Endothelial cell of umbilical vein (primary cell): Measurements from ENCODE around the gene CLEC2L. TPM values are rescaled to one million over a fixed set of nuclear protein-coding genes. Genes with fewer than 3 reads are reported as not detected.

Experiments
- BruUV-seq: library from RNA; stranded (reverse); fragments of 400-500 nt; replicated peaks from 2 replicates; lab custom pipeline; 2021; lab: Mats Ljungman, UMichigan
- CTCF ChIA-PET: fragments of 300-600, 350-600 bp; sonication (Branson Sonifier 250); formaldehyde crosslinking; loops from one replicate; lab custom pipeline; 2021; ENCODE audit warnings: antibody characterized with exemption, inconsistent platforms; lab: Charles Lee
- POLR2A ChIA-PET: fragments of 300-600, 350-600 bp; sonication (Branson Sonifier 250); formaldehyde crosslinking; loops from one replicate; lab custom pipeline; 2021; ENCODE audit warnings: antibody characterized with exemption, inconsistent platforms; lab: Charles Lee
- DNase-seq: peaks from one replicate; pipeline ENCODE4 v3.0.0-alpha.2; 2011; ENCODE audit warnings: low read depth, low spot score
- FAIRE-seq: peaks from 2 replicates; lab custom pipeline; 2011; peaks lifted over from hg19 to GRCh38; lab: Jason Lieb, UNC
- H2AFZ ChIP-seq: 2 replicates; pipeline ENCODE4 v1.6.0; 2012; ENCODE audit warnings: low read depth, low read length, control low read depth, inconsistent platforms
- H3K27ac ChIP-seq: 2 replicates; pipeline ENCODE4 v1.5.1; 2011; ENCODE audit warnings: low read depth, mild to moderate bottlenecking, control low read depth, low read length, moderate library complexity; ENCODE audit not compliant: insufficient read depth
- H3K27me3 ChIP-seq, 2 experiments: 2 replicates each; pipeline versions ENCODE4 v1.6.0 to v1.6.1; 2011; ENCODE audit warnings: low read length in 2 of 2, mixed read lengths in 1 of 2; ENCODE audit not compliant: control insufficient read depth in 2 of 2, insufficient read depth in 2 of 2
- H3K36me3 ChIP-seq, 2 experiments: 2 replicates in 1 of 2; 3 replicates in 1 of 2; pipeline ENCODE4 v1.5.1; 2011; ENCODE audit warnings: low read length in 2 of 2, mild to moderate bottlenecking in 1 of 2, moderate library complexity in 1 of 2; ENCODE audit not compliant: control insufficient read depth in 2 of 2, insufficient read depth in 2 of 2; ENCODE audit errors: extremely low read depth in 1 of 2
- H3K4me1 ChIP-seq: 3 replicates; pipeline ENCODE4 v1.5.1; 2011; ENCODE audit warnings: mild to moderate bottlenecking, low read length; ENCODE audit not compliant: control insufficient read depth, insufficient read depth; ENCODE audit errors: extremely low read depth
- H3K4me2 ChIP-seq: 2 replicates; pipeline ENCODE4 v1.6.1; 2011; ENCODE audit warnings: low read length, control low read depth, mixed read lengths; ENCODE audit not compliant: insufficient read depth
- H3K4me3 ChIP-seq, 3 experiments: fragments of 200-600 bp in 1 of 3; sonication (generic), shearing (Covaris generic) in 1 of 3; replicated peaks in 1 of 3; 2 replicates each; pipeline ENCODE4 v1.5.1; 2011 to 2016; ENCODE audit warnings: control low read depth in 3 of 3, low read length in 3 of 3, mild to moderate bottlenecking in 2 of 3, inconsistent platforms in 1 of 3, low read depth in 1 of 3, moderate library complexity in 1 of 3; ENCODE audit not compliant: insufficient read depth in 1 of 3
- H3K79me2 ChIP-seq: 2 replicates; pipeline ENCODE4 v1.6.0; 2012; ENCODE audit warnings: low read length, inconsistent platforms; ENCODE audit not compliant: control insufficient read depth, insufficient read depth
- H3K9ac ChIP-seq: replicated peaks from 2 replicates; pipeline ENCODE3; 2011; ENCODE audit warnings: low read length, control low read depth; ENCODE audit not compliant: insufficient read depth; ENCODE audit errors: extremely low read depth
- H3K9me1 ChIP-seq: replicated peaks from 3 replicates; pipeline ENCODE4 v1.6.0; 2011; ENCODE audit warnings: mild to moderate bottlenecking, low read length; ENCODE audit not compliant: control insufficient read depth, insufficient read depth; ENCODE audit errors: extremely low read depth
- H3K9me3 ChIP-seq: replicated peaks from 2 replicates; pipeline ENCODE4 v1.5.1; 2012; ENCODE audit warnings: low read length, inconsistent platforms; ENCODE audit not compliant: control insufficient read depth, insufficient read depth
- H4K20me1 ChIP-seq: replicated peaks from 2 replicates; pipeline ENCODE3; 2011; ENCODE audit warnings: mild to moderate bottlenecking, low read length; ENCODE audit not compliant: control insufficient read depth, insufficient read depth; ENCODE audit errors: extremely low read depth
- CTCF ChIP-seq, 2 donors: IDR thresholded peaks; 1 replicate in 1 of 2; 2 replicates in 1 of 2; pipeline ENCODE4 v1.5.1; 2011; ENCODE audit warnings: low read length in 2 of 2, mild to moderate bottlenecking in 2 of 2, moderate library complexity in 2 of 2, control low read depth in 1 of 2, inconsistent platforms in 1 of 2, low read depth in 1 of 2; ENCODE audit not compliant: insufficient read depth in 1 of 2; ENCODE audit errors: extremely low read depth in 1 of 2
- EZH2 ChIP-seq: IDR thresholded peaks from 2 replicates; pipeline ENCODE4 v1.6.1; 2012; ENCODE audit warnings: borderline replicate concordance, low read depth, mild to moderate bottlenecking, moderate library complexity, low read length, inconsistent platforms; ENCODE audit not compliant: severe bottlenecking
- FOS ChIP-seq: IDR thresholded peaks from 2 replicates; pipeline ENCODE4 v1.6.1; 2011; ENCODE audit warnings: mild to moderate bottlenecking, low read length, moderate library complexity, borderline replicate concordance; ENCODE audit not compliant: insufficient read depth
- GATA2 ChIP-seq: IDR thresholded peaks from 2 replicates; pipeline ENCODE4 v1.7.0; 2011; ENCODE audit warnings: low read depth, mild to moderate bottlenecking, moderate library complexity, mixed read lengths, low read length; ENCODE audit not compliant: insufficient read length, insufficient read depth
- JUN ChIP-seq: IDR thresholded peaks from 2 replicates; pipeline ENCODE4 v1.6.1; 2011; ENCODE audit warnings: borderline replicate concordance, low read depth; ENCODE audit not compliant: insufficient read length, insufficient read depth
- MYC ChIP-seq: IDR thresholded peaks from one replicate; pipeline ENCODE4 v1.6.1; 2011; ENCODE audit warnings: mild to moderate bottlenecking, low read depth, low read length
- POLR2A ChIP-seq: IDR thresholded peaks from 2 replicates; pipeline ENCODE4 v1.6.1; 2012; ENCODE audit warnings: low read depth, mild to moderate bottlenecking, control low read depth, low read length
- POLR2AphosphoS5 ChIP-seq: IDR thresholded peaks from 2 replicates; pipeline ENCODE4 v1.6.1; 2012; ENCODE audit warnings: low read depth, mild to moderate bottlenecking, control low read depth, low read length, moderate library complexity; ENCODE audit not compliant: insufficient read depth
- dilution Hi-C: fragments of 300-500 bp; cut with MboI; formaldehyde crosslinking; loops from one replicate; pipeline ENCODE4 v1.15.0; 2019; ENCODE audit warnings: low sequenced_read_pairs; ENCODE audit not compliant: extremely low pct_ligation_motif_present
- intact Hi-C: fragments of 100-400 bp; cut with micrococcal nuclease; formaldehyde crosslinking; loops from one replicate; pipeline ENCODE4 v1.10.0; 2022
- polyA plus RNA-seq, 4 experiments: library from polyadenylated mRNA; depleted of rRNA in 3 of 4; stranded (reverse) in 3 of 4; unstranded in 1 of 4; fragments of >200 nt; gene quantifications; 2 replicates each; pipeline versions ENCODE4 v1.2.1 to v1.2.3, GENCODE V29; 2011 to 2012; ENCODE audit warnings: missing spikeins in 1 of 4
- total RNA-seq: library from RNA; stranded (reverse); gene quantifications from 2 replicates; pipeline ENCODE4 v1.2.3, GENCODE V29; 2021
- TF ChIP-seq, protein P1 (sequence below): IDR thresholded peaks from 2 replicates; pipeline ENCODE4 v1.6.1; 2011; ENCODE audit not compliant: insufficient read depth, insufficient read length

CLEC2L gene
- total and polyA plus RNA-seq, 2 donors (not counting 3 experiments of a cell fraction or from before 2014, with no cell fraction given): not detected

- no peak for FAIRE-seq
- H3K27ac ChIP-seq: no peak overlapping the region
- intact Hi-C loops (no loop called here), dilution Hi-C loops (no loop called here)
- H3K79me2 ChIP-seq: no peaks in the 10 kb centered on the region
- H3K27me3 ChIP-seq: peaks cover 5 to 13% of the 10 kb centered on the region in 2 experiments
- TF ChIP-seq POLR2A (no peak), JUN (no peak), CTCF (IDR thresholded peaks at IDR 0.05; ENCODE audit: extremely low read depth in 1 of 2, insufficient read depth in 1 of 2, low read depth in 1 of 2, low read length in 2 of 2) (no peak), POLR2AphosphoS5 (no peak), MYC (no peak), GATA2 (no peak), FOS (no peak), EZH2 (no peak)
- TF ChIP-seq, protein P1, sequence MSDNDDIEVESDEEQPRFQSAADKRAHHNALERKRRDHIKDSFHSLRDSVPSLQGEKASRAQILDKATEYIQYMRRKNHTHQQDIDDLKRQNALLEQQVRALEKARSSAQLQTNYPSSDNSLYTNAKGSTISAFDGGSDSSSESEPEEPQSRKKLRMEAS: no peak
- no peaks in the 10 kb centered on the region for H4K20me1 ChIP-seq
- H2AFZ ChIP-seq: no peak overlapping the region
- POLR2A ChIA-PET: no interaction called here
- no peak overlapping the region for H3K4me3 ChIP-seq
- no peak overlapping the region for H3K4me2 ChIP-seq
- no peaks in the 10 kb centered on the region for H3K9me1 ChIP-seq
- CTCF ChIA-PET: interaction anchor here (1.6 kb wide), 1 partner anchor 60 kb away, joined by 3 read pairs; no protein-coding TSS in a partner anchor
- no peaks in the 10 kb centered on the region for H3K4me1 ChIP-seq
- H3K36me3 ChIP-seq: peaks cover 0 to 2% of the 10 kb centered on the region in 2 experiments
- no peak for DNase-seq
- no TSS peak for BruUV-seq
- H3K9ac ChIP-seq: no peak overlapping the region
- H3K9me3 ChIP-seq: no peaks in the 10 kb centered on the region
Observed at GRCh38 chr7:139560199-139560598, 36.7 kb downstream of the CLEC2L start.
